Panc1 (cell line): ENCODE results near the gene FNIP2.

ENCODE experiments used
- CTCF ChIP-seq: fragments of 450-650 bp; IDR thresholded peaks from 2 replicates; pipeline ENCODE4 v1.5.1; 2017; ENCODE audit warnings: mild to moderate bottlenecking
- POLR2AphosphoS5 ChIP-seq: IDR thresholded peaks from 2 replicates; pipeline ENCODE4 v1.6.1; 2012; ENCODE audit warnings: mild to moderate bottlenecking, low read depth, low read length, moderate library complexity
- REST ChIP-seq, 2 experiments: IDR thresholded peaks; 2 replicates each; pipeline ENCODE4 v1.6.1; 2011 to 2012; ENCODE audit warnings: low read depth in 2 of 2, control low read depth in 1 of 2, low read length in 1 of 2, mild to moderate bottlenecking in 1 of 2, moderate library complexity in 1 of 2; ENCODE audit not compliant: insufficient read depth in 1 of 2
- SIN3A ChIP-seq: IDR thresholded peaks from 2 replicates; pipeline ENCODE4 v1.6.1; 2012; ENCODE audit warnings: low read depth, mild to moderate bottlenecking, low read length, moderate library complexity, borderline replicate concordance; ENCODE audit not compliant: insufficient read depth

- no peak for TF ChIP-seq CTCF
- no peak for TF ChIP-seq POLR2AphosphoS5
- TF ChIP-seq SIN3A: no peak
- no peak for TF ChIP-seq REST (IDR thresholded peaks at IDR 0.05; ENCODE audit: insufficient read depth in 1 of 2, low read depth in 2 of 2, low read length in 1 of 2)
Measured at GRCh38 chr4:158813113-158813512, 44.3 kb downstream of the FNIP2 start.
